GM18517 (cell line): ENCODE measurements around the gene QSOX2.

Experiments used
- ATAC-seq: cut with Tn5 transposase; IDR thresholded peaks from one replicate; pipeline ENCODE4 v1.9.1; 2021; ENCODE audit warnings: mild to moderate bottlenecking, moderate library complexity; ENCODE audit not compliant: unreplicated experiment

QSOX2 gene

GRCh38 chr9:136245219-136246150, at the start of gene QSOX2:
Gene QSOX2, minus strand, starts transcription at chr9:136245812. Its CDS starts 9 bp downstream, at chr9:136245803.
- peak; percentile 51 for ATAC-seq

- no peak for ATAC-seq
These were observed 49.4 kb upstream of the QSOX2 start for GRCh38 chr9:136295055-136295454.

- ATAC-seq: no peak
These were observed 48.8 kb upstream of the QSOX2 start for GRCh38 chr9:136294437-136294836.

GRCh38 chr9:136293476-136294077, 48.0 kb upstream of the QSOX2 start:
- ATAC-seq: no peak

- ATAC-seq: no peak
These were observed 47.2 kb upstream of the QSOX2 start for GRCh38 chr9:136292591-136293448.

GRCh38 chr9:136292026-136292538, 46.5 kb upstream of the QSOX2 start:
- ATAC-seq: no peak

- ATAC-seq: no peak
These were observed 45.9 kb upstream of the QSOX2 start for GRCh38 chr9:136291306-136292025.

- ATAC-seq: no peak
These were observed 44.9 kb upstream of the QSOX2 start for GRCh38 chr9:136290508-136291000.

GRCh38 chr9:136289651-136290507, 44.3 kb upstream of the QSOX2 start:
- no peak for ATAC-seq

GRCh38 chr9:136287960-136288753, 42.5 kb upstream of the QSOX2 start:
- no peak for ATAC-seq

GRCh38 chr9:136286987-136287379, 41.4 kb upstream of the QSOX2 start:
- ATAC-seq: no peak

- no peak for ATAC-seq
These were observed 40.9 kb upstream of the QSOX2 start for GRCh38 chr9:136286359-136286986.

GRCh38 chr9:136285501-136286358, 40.1 kb upstream of the QSOX2 start:
- ATAC-seq: no peak

- no peak for ATAC-seq
These were observed 39.3 kb upstream of the QSOX2 start for GRCh38 chr9:136284951-136285350.

- no peak for ATAC-seq
These were observed 38.7 kb upstream of the QSOX2 start for GRCh38 chr9:136284311-136284710.

- no peak for ATAC-seq
These were observed 38.0 kb upstream of the QSOX2 start for GRCh38 chr9:136283291-136284235.
